OCI-M2 (cell line): Measurements from ENCODE around the gene FECH.
"Not testable (repeated sequence)": the region's sequence is repeated elsewhere in the genome, so short reads cannot be mapped to it uniquely, and the experiment has no call there.

Experiments used
- DNase-seq: peaks from one replicate; lab custom pipeline; 2025; ENCODE audit not compliant: unreplicated experiment; lab: John Stamatoyannopoulos, UW

FECH gene

GRCh38 chr18:57533006-57533867 is 53.3 kb downstream of the FECH start:
- DNase-seq, result peak; percentile 34

GRCh38 chr18:57529151-57529550 is 57.4 kb downstream of the FECH start:
- no peak for DNase-seq

GRCh38 chr18:57527556-57528229 is 58.8 kb downstream of the FECH start:
- no peak for DNase-seq

GRCh38 chr18:57523171-57523956 is 63.1 kb downstream of the FECH start:
- DNase-seq, result no peak

- not testable (repeated sequence) for DNase-seq
Measured at GRCh38 chr18:57522348-57522747, 64.2 kb downstream of the FECH start.

- DNase-seq, result no peak
Measured at GRCh38 chr18:57519668-57520424, 66.7 kb downstream of the FECH start.

GRCh38 chr18:57518533-57518932 is 68.0 kb downstream of the FECH start:
- no peak for DNase-seq

GRCh38 chr18:57516056-57516455 is 70.4 kb downstream of the FECH start:
- peak; percentile 57 for DNase-seq

GRCh38 chr18:57505231-57505630 is 81.3 kb downstream of the FECH start:
- no peak for DNase-seq

GRCh38 chr18:57502624-57503023 is 83.9 kb downstream of the FECH start:
- DNase-seq, result no peak

- no peak for DNase-seq
Measured at GRCh38 chr18:57498682-57499256, 87.7 kb downstream of the FECH start.
